ENCODE data around the gene ZBTB38. TPM values are rescaled to one million over a fixed set of nuclear protein-coding genes. Genes with fewer than 3 reads are reported as not detected.

The ZBTB38 gene
- total RNA-seq, 1 experiment from 2014 or later, result 46.7 TPM

GRCh38 chr3:141411251-141411771 lies 43.0 kb downstream of the ZBTB38 start:
- no TSS peak for BruUV-seq (replicated peaks)
- Histone ChIP-seq H3K4me3 (ENCODE audit: low read depth in 2 of 2, low read length in 2 of 2) (peak overlapping the region in 1 of 2 experiments; percentile 13; a peak in 1 of 4 replicates), H3K27me3 (ENCODE audit: control insufficient read depth, insufficient read depth, low read length) (no peaks in the 10 kb centered on the region), H3K4me1 (ENCODE audit: control insufficient read depth, insufficient read depth, low read length) (peaks cover 39% of the 10 kb centered on the region), H3K27ac (ENCODE audit: low read length) (peak overlapping the region; percentile 89), H3K9me3 (ENCODE audit: control insufficient read depth, insufficient read depth, low read depth, low read length) (no peaks in the 10 kb centered on the region), H3K36me3 (ENCODE audit: control insufficient read depth, insufficient read depth, low read length) (0 out of 2 replicates have a peak, but pooled peaks cover 2% of the 10 kb centered on the region)
- in situ Hi-C loops (cut with HindIII; ENCODE audit: low pct_unique_long_range_greater_than_20kb, low sequenced_read_pairs) (no loop called here), intact Hi-C loops (cut with micrococcal nuclease; ENCODE audit: unreplicated experiment) (no loop called here)
- peak; percentile 43 for ATAC-seq
- DNase-seq (ENCODE audit: low read depth, low spot score), result no peak
- POLR2A ChIA-PET, result no interaction called here
- TF ChIP-seq CTCF (IDR thresholded peaks at IDR 0.05) (no peak), TCF7L2 (IDR thresholded peaks at IDR 0.05; ENCODE audit: low read depth, low read length) (no peak), SIN3A (IDR thresholded peaks at IDR 0.05; ENCODE audit: borderline replicate concordance, insufficient read depth, low read depth, low read length) (no peak), REST (IDR thresholded peaks at IDR 0.05; ENCODE audit: insufficient read depth in 1 of 2, low read depth in 2 of 2, low read length in 1 of 2) (no peak), POLR2AphosphoS5 (IDR thresholded peaks at IDR 0.05; ENCODE audit: low read depth, low read length) (no peak)
- CTCF ChIA-PET, result interaction anchor here (1.0 to 1.6 kb wide), 2 partner anchors 24 to 50 kb away, joined by 4 read pairs; no protein-coding TSS in a partner anchor

DNA sequence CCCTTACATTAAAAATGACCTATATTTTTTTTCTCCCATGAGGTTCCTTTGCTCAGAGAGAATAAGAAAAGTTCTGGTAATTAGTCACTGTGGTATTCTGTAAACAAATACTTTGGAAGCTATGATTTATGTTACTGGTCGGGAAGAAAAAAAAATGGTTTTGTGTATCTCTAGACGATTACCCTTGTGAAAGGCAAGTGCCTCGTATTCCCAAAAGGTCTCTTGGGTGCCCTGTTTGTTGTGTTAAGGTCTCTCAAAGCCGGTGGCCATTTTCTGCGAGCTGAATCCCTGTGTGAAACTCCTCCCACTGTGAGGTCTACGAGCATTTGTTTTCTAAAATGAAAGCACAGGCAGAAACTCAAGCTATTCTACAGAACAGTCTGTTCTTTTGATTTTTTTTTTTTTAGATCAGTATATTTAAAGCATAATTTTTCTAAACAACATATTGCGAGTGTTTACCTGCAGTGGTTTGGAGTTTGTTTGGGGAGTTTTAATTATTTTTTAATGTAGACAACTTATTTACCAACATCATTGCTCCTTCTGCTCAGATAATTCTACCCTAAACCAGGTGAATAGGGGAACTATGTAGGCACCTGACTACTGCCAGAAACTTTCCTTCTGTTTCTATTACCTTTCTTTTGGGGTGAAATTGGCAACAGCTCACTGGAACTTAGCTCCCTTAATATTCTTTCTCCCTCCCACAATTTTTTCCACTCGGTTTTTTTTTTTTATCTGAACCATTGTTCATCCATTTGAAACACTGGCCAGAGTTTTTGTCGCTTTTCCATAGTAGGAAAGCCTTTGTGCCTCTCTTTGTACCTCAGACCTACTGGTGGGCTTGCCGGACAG lies 44.0 kb downstream of the ZBTB38 start:
- ChIA-PET POLR2A (interaction anchor here (0.7 kb wide), 1 partner anchor 195 kb away, joined by 3 read pairs; no protein-coding TSS in a partner anchor), CTCF (interaction anchor here (0.6 to 1.2 kb wide), 4 partner anchors 24 to 463 kb away, joined by 3 to 5 read pairs (median 4); no protein-coding TSS in a partner anchor)
- intact Hi-C loops (cut with micrococcal nuclease; ENCODE audit: unreplicated experiment), result no loop called here
- peak; percentile 68 for ATAC-seq
- Histone ChIP-seq H3K36me3 (ENCODE audit: control insufficient read depth, insufficient read depth, low read length) (0 out of 2 replicates have a peak, but pooled peaks cover 2% of the 10 kb centered on the region), H3K27me3 (ENCODE audit: control insufficient read depth, insufficient read depth, low read length) (no peaks in the 10 kb centered on the region), H3K4me1 (ENCODE audit: control insufficient read depth, insufficient read depth, low read length) (peaks cover 39% of the 10 kb centered on the region), H3K27ac (ENCODE audit: low read length) (peak overlapping the region; percentile 89), H3K4me3 (ENCODE audit: low read depth in 2 of 2, low read length in 2 of 2) (peak overlapping the region; percentile 20 to 31), H3K9me3 (ENCODE audit: control insufficient read depth, insufficient read depth, low read depth, low read length) (no peaks in the 10 kb centered on the region)
- BruUV-seq (replicated peaks), result TSS peak; percentile 11
- no peak for TF ChIP-seq TCF7L2 (IDR thresholded peaks at IDR 0.05; ENCODE audit: low read depth, low read length)
- no peak for TF ChIP-seq POLR2AphosphoS5 (IDR thresholded peaks at IDR 0.05; ENCODE audit: low read depth, low read length)
- TF ChIP-seq SIN3A (IDR thresholded peaks at IDR 0.05; ENCODE audit: borderline replicate concordance, insufficient read depth, low read depth, low read length), result no peak
- TF ChIP-seq REST (IDR thresholded peaks at IDR 0.05; ENCODE audit: insufficient read depth in 1 of 2, low read depth in 2 of 2, low read length in 1 of 2), result no peak
- TF ChIP-seq CTCF (IDR thresholded peaks at IDR 0.05), result no peak
- in situ Hi-C loops (cut with HindIII; ENCODE audit: low pct_unique_long_range_greater_than_20kb, low sequenced_read_pairs), result no loop called here
- no peak for DNase-seq (ENCODE audit: low read depth, low spot score)
